HepG2 (cell line): ENCODE measurements around the gene COBL. TPM values are rescaled to one million over a fixed set of nuclear protein-coding genes. Genes with fewer than 3 reads are reported as not detected.

Experiments
- ATAC-seq: fragments of 200-7000 bp; cut with Tn5 transposase; 3 replicates; pipeline ENCODE4 v1.9.1; 2020; ENCODE audit warnings: mild to moderate bottlenecking, moderate library complexity
- BruUV-seq: library from RNA; stranded (reverse); fragments of 400-500 nt; replicated peaks from 2 replicates; lab custom pipeline; 2021; lab: Mats Ljungman, UMichigan
- CTCF ChIA-PET: fragments of 300-600 bp; formaldehyde crosslinking; extraction: SDS; loops from one replicate; lab custom pipeline; 2021; ENCODE audit warnings: low total read pairs, inconsistent platforms, low intra/inter-chr PET ratio; lab: Yijun Ruan, JAX
- POLR2A ChIA-PET: fragments of 350-600 bp; sonication (Branson Sonifier 250); formaldehyde crosslinking; loops from one replicate; lab custom pipeline; 2020; ENCODE audit warnings: antibody characterized with exemption, inconsistent platforms; lab: Yijun Ruan, JAX
- DNase-seq: peaks from one replicate; pipeline ENCODE4 v3.0.0-alpha.2; 2015; ENCODE audit warnings: low spot score
- FAIRE-seq: peaks from 3 replicates; lab custom pipeline; 2011; peaks lifted over from hg19 to GRCh38; lab: Jason Lieb, UNC
- H2AFZ ChIP-seq: one replicate; pipeline ENCODE4 v1.6.1; 2011; ENCODE audit warnings: low read length, inconsistent platforms
- H3K27ac ChIP-seq: fragments of 300-600 bp; 3 replicates; pipeline ENCODE4 v1.8.0; 2011; ENCODE audit warnings: mixed run types, mild to moderate bottlenecking, mixed read lengths, low read length, inconsistent platforms; ENCODE audit not compliant: insufficient read depth; ENCODE audit errors: extremely low read length
- H3K27me3 ChIP-seq, 2 experiments: fragments of 200-600 bp in 1 of 2; 2 replicates in 1 of 2; 3 replicates in 1 of 2; pipeline versions ENCODE4 v1.6.0 to v1.8.0; 2011; ENCODE audit warnings: low read length in 2 of 2, mild to moderate bottlenecking in 2 of 2, moderate library complexity in 2 of 2, inconsistent platforms in 1 of 2; ENCODE audit not compliant: insufficient read depth in 2 of 2, control insufficient read depth in 1 of 2
- H3K36me3 ChIP-seq, 2 experiments: fragments of 200-600 bp in 1 of 2; replicated peaks in 1 of 2; 2 replicates in 1 of 2; 3 replicates in 1 of 2; pipeline versions ENCODE4 v1.5.1 to v1.8.0; 2011; ENCODE audit warnings: low read length in 2 of 2, inconsistent platforms in 1 of 2; ENCODE audit not compliant: insufficient read depth in 2 of 2, control insufficient read depth in 1 of 2
- H3K4me1 ChIP-seq: 2 replicates; pipeline ENCODE4 v1.5.1; 2012; ENCODE audit warnings: low read length, inconsistent platforms; ENCODE audit not compliant: insufficient read depth
- H3K4me2 ChIP-seq: 2 replicates; pipeline ENCODE4 v1.6.0; 2011; ENCODE audit warnings: low read depth, low read length, inconsistent platforms
- H3K4me3 ChIP-seq, 3 experiments: fragments of 200-600 bp in 1 of 3; sonication (generic), shearing (Covaris generic) in 1 of 3; replicated peaks in 1 of 3; 2 replicates each; pipeline ENCODE4 v1.5.1; 2011 to 2016; ENCODE audit warnings: low read length in 3 of 3, inconsistent platforms in 2 of 3, low read depth in 2 of 3, mild to moderate bottlenecking in 2 of 3, control low read depth in 1 of 3, mixed read lengths in 1 of 3; ENCODE audit not compliant: insufficient read depth in 1 of 3
- H3K79me2 ChIP-seq: one replicate; pipeline ENCODE4 v1.6.1; 2011; ENCODE audit warnings: low read length, inconsistent platforms; ENCODE audit not compliant: insufficient read depth
- H3K9ac ChIP-seq: 2 replicates; pipeline ENCODE4 v1.6.0; 2011; ENCODE audit warnings: mild to moderate bottlenecking, low read depth, low read length, inconsistent platforms; ENCODE audit not compliant: insufficient read depth
- H3K9me3 ChIP-seq: 2 replicates; pipeline ENCODE4 v1.5.1; 2012; ENCODE audit warnings: mild to moderate bottlenecking, low read length
- H4K20me1 ChIP-seq: 2 replicates; pipeline ENCODE4 v1.6.0; 2011; ENCODE audit warnings: inconsistent platforms, mild to moderate bottlenecking, low read length, moderate library complexity; ENCODE audit not compliant: insufficient read depth
- BCL6 ChIP-seq: IDR thresholded peaks from 2 replicates; pipeline ENCODE4 v1.6.1; 2016; ENCODE audit warnings: missing genetic modification reagents, missing compliant biosample characterization
- HOXD1 ChIP-seq: sonication (generic); formaldehyde crosslinking; IDR thresholded peaks from 2 replicates; pipeline ENCODE4 v1.5.0; 2020; ENCODE audit warnings: missing genetic modification reagents
- MED1 ChIP-seq: sonication (generic); formaldehyde crosslinking; IDR thresholded peaks from 2 replicates; pipeline ENCODE4 v1.4.0; 2020; ENCODE audit warnings: missing genetic modification reagents
- NFIB ChIP-seq: sonication (generic); formaldehyde crosslinking; IDR thresholded peaks from 2 replicates; pipeline ENCODE4 v1.9.0; 2021; ENCODE audit warnings: missing genetic modification reagents, mild to moderate bottlenecking, borderline replicate concordance
- NR2F1 ChIP-seq, 2 experiments: fragments of 450-650 bp in 1 of 2; formaldehyde crosslinking in 1 of 2; IDR thresholded peaks; 2 replicates each; pipeline versions ENCODE4 v1.5.0 to v1.6.1; 2016 to 2020; ENCODE audit warnings: mild to moderate bottlenecking in 1 of 2, missing compliant biosample characterization in 1 of 2, missing genetic modification reagents in 1 of 2, moderate library complexity in 1 of 2
- ONECUT2 ChIP-seq: sonication (generic); formaldehyde crosslinking; IDR thresholded peaks from 2 replicates; pipeline ENCODE4 v1.4.0; 2020; ENCODE audit warnings: missing genetic modification reagents
- REPIN1 ChIP-seq: sonication (generic); formaldehyde crosslinking; IDR thresholded peaks from 2 replicates; pipeline ENCODE4 v1.8.0; 2022; ENCODE audit warnings: missing genetic modification reagents, low read depth, mild to moderate bottlenecking, borderline replicate concordance
- TAF1 ChIP-seq: sonication (generic); formaldehyde crosslinking; IDR thresholded peaks from 2 replicates; pipeline ENCODE4 v1.4.0; 2020; ENCODE audit warnings: missing genetic modification reagents
- U2AF1 ChIP-seq: fragments of 200-400 bp; formaldehyde crosslinking; optimal IDR thresholded peaks from 2 replicates; pipeline ENCODE3; 2017; ENCODE audit warnings: mild to moderate bottlenecking, low read depth, low read length
- ZBTB42 ChIP-seq: sonication (generic); formaldehyde crosslinking; IDR thresholded peaks from 2 replicates; pipeline ENCODE4 v1.5.0; 2020; ENCODE audit warnings: mild to moderate bottlenecking, missing genetic modification reagents
- ZFP41 ChIP-seq: sonication (generic); formaldehyde crosslinking; IDR thresholded peaks from 2 replicates; pipeline ENCODE4 v1.4.0; 2020; ENCODE audit warnings: mild to moderate bottlenecking, missing genetic modification reagents, borderline replicate concordance
- ZNF124 ChIP-seq: sonication (generic); formaldehyde crosslinking; IDR thresholded peaks from 2 replicates; pipeline ENCODE4 v1.4.0; 2020; ENCODE audit warnings: missing genetic modification reagents
- ZNF570 ChIP-seq: sonication (generic); formaldehyde crosslinking; IDR thresholded peaks from 2 replicates; pipeline ENCODE4 v1.4.0; 2020; ENCODE audit warnings: mild to moderate bottlenecking, missing genetic modification reagents, borderline replicate concordance
- ZNF660 ChIP-seq: sonication (generic); formaldehyde crosslinking; IDR thresholded peaks from 2 replicates; pipeline ENCODE4 v1.5.1; 2020; ENCODE audit warnings: mild to moderate bottlenecking, low read depth, missing genetic modification reagents, borderline replicate concordance
- WGBS: methylation state at CpG from one replicate; pipeline ENCODE4 v1.1.6; 2017; ENCODE audit warnings: low lambda C conversion rate; 5-methylcytosine and 5-hydroxymethylcytosine counted together
- in situ Hi-C: cut with HindIII; loops from 2 replicates; pipeline ENCODE4 v1.10.0; 2017; ENCODE audit warnings: low pct_unique_long_range_greater_than_20kb; ENCODE audit not compliant: extremely low pct_ligation_motif_present
- intact Hi-C: fragments of 100-400 bp; cut with micrococcal nuclease; formaldehyde crosslinking; loops from one replicate; pipeline ENCODE4 v1.10.0; 2022; ENCODE audit not compliant: unreplicated experiment
- polyA plus RNA-seq, 8 experiments: library from polyadenylated mRNA; depleted of rRNA in 3 of 8; stranded (reverse) in 7 of 8; unstranded in 1 of 8; fragments of >200 nt; fragmentation: Illumina TruSeq in 4 of 8; extraction: Trizol in 4 of 8; gene quantifications; 2 replicates each; pipeline versions ENCODE4 v1.2.1 to v1.2.3, GENCODE V29; 2011 to 2016; ENCODE audit warnings: low read depth in 4 of 8, missing spikeins in 1 of 8, mixed read lengths in 1 of 8; ENCODE audit not compliant: insufficient read depth in 1 of 8
- total RNA-seq, 5 experiments: library from RNA; depleted of rRNA; stranded (reverse); fragments of >200 nt; fragmentation: Illumina TruSeq; extraction: Trizol; gene quantifications; 2 replicates each; pipeline ENCODE4 v1.2.3, GENCODE V29; 2016; ENCODE audit warnings: low read depth in 1 of 5
- TF ChIP-seq, protein P1 (sequence below): sonication (generic); formaldehyde crosslinking; IDR thresholded peaks from 2 replicates; pipeline ENCODE4 v1.5.1; 2020; ENCODE audit warnings: mild to moderate bottlenecking, missing genetic modification reagents, borderline replicate concordance

COBL gene
- total and polyA plus RNA-seq, 2 of the 13 experiments (the other 11 are each of a cell fraction or from before 2014, with no cell fraction given), result 3.8 to 4.9 TPM

DNA sequence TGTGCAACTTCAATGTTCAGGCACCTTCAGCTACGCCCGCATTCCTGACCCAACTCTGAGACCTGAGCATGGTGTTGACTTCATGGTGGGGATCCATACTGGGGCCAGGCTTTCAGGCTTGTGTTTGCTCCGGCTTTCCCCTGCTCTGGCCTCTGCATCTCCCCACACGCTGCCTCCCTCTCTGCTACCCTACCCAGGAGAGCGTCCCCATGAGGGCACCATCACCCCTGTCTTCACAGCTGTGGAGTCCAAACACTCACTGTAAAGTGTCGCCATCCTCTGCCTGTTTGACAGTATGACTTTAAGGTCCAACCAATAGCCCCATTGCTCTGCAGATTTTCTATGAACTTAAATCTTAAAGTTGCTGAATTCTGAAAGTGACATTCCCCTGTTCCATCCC is 334.9 kb downstream of the COBL start:
- Histone ChIP-seq H4K20me1 (no peaks in the 10 kb centered on the region), H3K4me1 (no peaks in the 10 kb centered on the region), H3K9me3 (no peaks in the 10 kb centered on the region), H3K27ac (no peak overlapping the region), H3K27me3 (no peaks in the 10 kb centered on the region), H2AFZ (no peak overlapping the region), H3K79me2 (no peaks in the 10 kb centered on the region), H3K4me3 (no peak overlapping the region), H3K4me2 (no peak overlapping the region), H3K9ac (no peak overlapping the region), H3K36me3 (no peaks in the 10 kb centered on the region)
- BruUV-seq, result no TSS peak
- ChIA-PET POLR2A (no interaction called here), CTCF (no interaction called here)
- intact Hi-C loops (no loop called here), in situ Hi-C loops (no loop called here)
- TF ChIP-seq BCL6 (no peak), ZNF660 (CRISPR knock-in tag) (no peak), ZBTB42 (CRISPR knock-in tag) (no peak), ONECUT2 (CRISPR knock-in tag) (no peak), MED1 (CRISPR knock-in tag) (no peak), NFIB (CRISPR knock-in tag) (no peak), NR2F1 (CRISPR knock-in tag; IDR thresholded peaks at IDR 0.05) (no peak), TAF1 (CRISPR knock-in tag) (no peak), ZNF570 (CRISPR knock-in tag) (no peak), ZNF124 (CRISPR knock-in tag) (no peak), REPIN1 (CRISPR knock-in tag) (no peak)
- WGBS, result 52% methylated on average over 6 of the region's 6 CpGs
- FAIRE-seq (no peak), ATAC-seq (no peak), DNase-seq (no peak)

DNA sequence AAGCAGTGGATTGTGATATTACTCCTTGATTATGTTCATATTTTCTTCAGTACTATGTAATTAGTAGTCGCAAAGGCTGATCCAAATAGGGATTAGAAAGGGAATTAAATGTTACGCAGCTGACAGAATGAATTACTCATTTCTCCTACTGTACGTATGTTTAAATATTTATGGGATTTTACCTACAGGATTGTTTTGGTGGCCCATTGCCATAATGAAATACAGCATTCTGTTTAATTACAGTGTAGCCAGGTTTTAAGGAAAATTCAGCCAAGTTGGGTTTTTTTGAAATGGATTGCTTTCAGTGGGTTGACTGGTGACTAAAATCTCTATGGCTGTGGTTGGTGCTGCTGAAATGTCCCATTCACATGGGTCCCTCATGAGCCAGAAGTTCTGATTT is 336.2 kb downstream of the COBL start:
- H3K4me3 ChIP-seq, result no peak overlapping the region
- 72% methylated on average over 3 of the region's 3 CpGs for WGBS
- H3K27me3 ChIP-seq, result no peaks in the 10 kb centered on the region
- H4K20me1 ChIP-seq, result no peaks in the 10 kb centered on the region
- no peaks in the 10 kb centered on the region for H3K9me3 ChIP-seq
- ChIA-PET POLR2A (no interaction called here), CTCF (no interaction called here)
- no TSS peak for BruUV-seq
- no peak for FAIRE-seq
- no peak for ATAC-seq
- in situ Hi-C loops (no loop called here), intact Hi-C loops (no loop called here)
- DNase-seq, result no peak
- H3K79me2 ChIP-seq, result no peaks in the 10 kb centered on the region
- no peaks in the 10 kb centered on the region for H3K4me1 ChIP-seq
- H3K36me3 ChIP-seq, result no peaks in the 10 kb centered on the region
- no peak overlapping the region for H2AFZ ChIP-seq
- H3K27ac ChIP-seq, result no peak overlapping the region
- H3K4me2 ChIP-seq, result no peak overlapping the region
- no peak overlapping the region for H3K9ac ChIP-seq
- TF ChIP-seq U2AF1, result no peak
- no peak for TF ChIP-seq ZFP41 (CRISPR knock-in tag)
- TF ChIP-seq HOXD1 (CRISPR knock-in tag), result no peak
- TF ChIP-seq, protein P1, sequence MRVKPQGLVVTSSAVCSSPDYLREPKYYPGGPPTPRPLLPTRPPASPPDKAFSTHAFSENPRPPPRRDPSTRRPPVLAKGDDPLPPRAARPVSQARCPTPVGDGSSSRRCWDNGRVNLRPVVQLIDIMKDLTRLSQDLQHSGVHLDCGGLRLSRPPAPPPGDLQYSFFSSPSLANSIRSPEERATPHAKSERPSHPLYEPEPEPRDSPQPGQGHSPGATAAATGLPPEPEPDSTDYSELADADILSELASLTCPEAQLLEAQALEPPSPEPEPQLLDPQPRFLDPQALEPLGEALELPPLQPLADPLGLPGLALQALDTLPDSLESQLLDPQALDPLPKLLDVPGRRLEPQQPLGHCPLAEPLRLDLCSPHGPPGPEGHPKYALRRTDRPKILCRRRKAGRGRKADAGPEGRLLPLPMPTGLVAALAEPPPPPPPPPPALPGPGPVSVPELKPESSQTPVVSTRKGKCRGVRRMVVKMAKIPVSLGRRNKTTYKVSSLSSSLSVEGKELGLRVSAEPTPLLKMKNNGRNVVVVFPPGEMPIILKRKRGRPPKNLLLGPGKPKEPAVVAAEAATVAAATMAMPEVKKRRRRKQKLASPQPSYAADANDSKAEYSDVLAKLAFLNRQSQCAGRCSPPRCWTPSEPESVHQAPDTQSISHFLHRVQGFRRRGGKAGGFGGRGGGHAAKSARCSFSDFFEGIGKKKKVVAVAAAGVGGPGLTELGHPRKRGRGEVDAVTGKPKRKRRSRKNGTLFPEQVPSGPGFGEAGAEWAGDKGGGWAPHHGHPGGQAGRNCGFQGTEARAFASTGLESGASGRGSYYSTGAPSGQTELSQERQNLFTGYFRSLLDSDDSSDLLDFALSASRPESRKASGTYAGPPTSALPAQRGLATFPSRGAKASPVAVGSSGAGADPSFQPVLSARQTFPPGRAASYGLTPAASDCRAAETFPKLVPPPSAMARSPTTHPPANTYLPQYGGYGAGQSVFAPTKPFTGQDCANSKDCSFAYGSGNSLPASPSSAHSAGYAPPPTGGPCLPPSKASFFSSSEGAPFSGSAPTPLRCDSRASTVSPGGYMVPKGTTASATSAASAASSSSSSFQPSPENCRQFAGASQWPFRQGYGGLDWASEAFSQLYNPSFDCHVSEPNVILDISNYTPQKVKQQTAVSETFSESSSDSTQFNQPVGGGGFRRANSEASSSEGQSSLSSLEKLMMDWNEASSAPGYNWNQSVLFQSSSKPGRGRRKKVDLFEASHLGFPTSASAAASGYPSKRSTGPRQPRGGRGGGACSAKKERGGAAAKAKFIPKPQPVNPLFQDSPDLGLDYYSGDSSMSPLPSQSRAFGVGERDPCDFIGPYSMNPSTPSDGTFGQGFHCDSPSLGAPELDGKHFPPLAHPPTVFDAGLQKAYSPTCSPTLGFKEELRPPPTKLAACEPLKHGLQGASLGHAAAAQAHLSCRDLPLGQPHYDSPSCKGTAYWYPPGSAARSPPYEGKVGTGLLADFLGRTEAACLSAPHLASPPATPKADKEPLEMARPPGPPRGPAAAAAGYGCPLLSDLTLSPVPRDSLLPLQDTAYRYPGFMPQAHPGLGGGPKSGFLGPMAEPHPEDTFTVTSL (CRISPR knock-in tag), result no peak
